OCI-LY1 (cell line): ENCODE measurements around the gene SMCO3.

Experiments
- H2AFZ ChIP-seq: fragments of 200-600 bp; sonication (generic), shearing (Covaris generic); 2 replicates; pipeline ENCODE4 v1.6.0; 2014; ENCODE audit warnings: antibody characterized with exemption, mild to moderate bottlenecking, low read length
- H3F3A ChIP-seq: fragments of 200-600 bp; sonication (generic), shearing (Covaris generic); 2 replicates; pipeline ENCODE4 v1.6.0; 2014; ENCODE audit warnings: mild to moderate bottlenecking, antibody characterized with exemption, low read length, moderate library complexity; ENCODE audit not compliant: insufficient read depth
- H3K27ac ChIP-seq: fragments of 200-600 bp; sonication (generic); 2 replicates; pipeline ENCODE4 v1.5.1; 2014; ENCODE audit warnings: low read length, mixed run types, mild to moderate bottlenecking, low read depth; ENCODE audit not compliant: poor library complexity, severe bottlenecking
- H3K27me3 ChIP-seq: fragments of 200-600 bp; sonication (generic); 2 replicates; pipeline ENCODE4 v1.6.0; 2014; ENCODE audit warnings: antibody characterized with exemption, mild to moderate bottlenecking, low read length, moderate library complexity; ENCODE audit not compliant: insufficient read depth
- H3K36me3 ChIP-seq: fragments of 200-600 bp; sonication (generic); 2 replicates; pipeline ENCODE4 v1.6.1; 2014; ENCODE audit warnings: mild to moderate bottlenecking, antibody characterized with exemption, low read length, moderate library complexity, mixed read lengths; ENCODE audit not compliant: insufficient read depth
- H3K4me1 ChIP-seq: fragments of 200-600 bp; sonication (generic); 2 replicates; pipeline ENCODE4 v1.5.1; 2014; ENCODE audit warnings: mild to moderate bottlenecking, low read length, moderate library complexity; ENCODE audit not compliant: insufficient read depth, severe bottlenecking
- H3K4me2 ChIP-seq: fragments of 200-600 bp; sonication (generic), shearing (Covaris generic); 2 replicates; pipeline ENCODE4 v1.6.1; 2014; ENCODE audit warnings: low read length
- H3K4me3 ChIP-seq: fragments of 200-600 bp; sonication (generic); 2 replicates; pipeline ENCODE4 v1.5.1; 2014; ENCODE audit warnings: low read length, low read depth, mild to moderate bottlenecking, mixed read lengths; ENCODE audit not compliant: poor library complexity, severe bottlenecking
- H3K79me2 ChIP-seq: fragments of 200-600 bp; shearing (Covaris generic); 2 replicates; pipeline ENCODE4 v1.6.1; 2016; ENCODE audit warnings: mixed run types, low read length, mixed read lengths; ENCODE audit not compliant: insufficient read depth
- H3K9ac ChIP-seq: fragments of 200-600 bp; sonication (generic), shearing (Covaris generic); 2 replicates; pipeline ENCODE4 v1.6.1; 2014; ENCODE audit warnings: mild to moderate bottlenecking, low read length, mixed read lengths
- H3K9me2 ChIP-seq: fragments of 200-600 bp; sonication (generic), shearing (Covaris generic); 2 replicates; pipeline ENCODE4 v1.6.1; 2014; ENCODE audit warnings: low read depth, mild to moderate bottlenecking, low read length, mixed read lengths
- H3K9me3 ChIP-seq: fragments of 200-600 bp; shearing (Covaris generic); 2 replicates; pipeline ENCODE4 v1.6.1; 2014; ENCODE audit warnings: low read length, mixed read lengths
- H4K20me1 ChIP-seq: fragments of 200-600 bp; sonication (generic), shearing (Covaris generic); 2 replicates; pipeline ENCODE4 v1.6.0; 2016; ENCODE audit warnings: mild to moderate bottlenecking, low read length; ENCODE audit not compliant: insufficient read depth
- CTCF ChIP-seq: fragments of 200-600 bp; sonication (generic), shearing (Covaris generic); IDR thresholded peaks from 2 replicates; pipeline ENCODE4 v1.5.1; 2017; ENCODE audit warnings: mild to moderate bottlenecking, antibody characterized with exemption, low read length, moderate library complexity, mixed read lengths
- EZH2 ChIP-seq: fragments of 200-600 bp; sonication (generic), shearing (Covaris generic); IDR thresholded peaks from 2 replicates; pipeline ENCODE4 v1.8.0; 2017; ENCODE audit warnings: borderline replicate concordance, mixed run types, mild to moderate bottlenecking, antibody characterized with exemption, low read length, moderate library complexity, mixed read lengths

SMCO3 gene

GRCh38 chr12:14771651-14772137, 42.3 kb downstream of the SMCO3 start:
- no peaks in the 10 kb centered on the region for H3K9me3 ChIP-seq
- no peaks in the 10 kb centered on the region for H3K79me2 ChIP-seq
- no peaks in the 10 kb centered on the region for H3K27me3 ChIP-seq
- 0 out of 2 replicates have a peak overlapping the region, but pooled peaks have one; percentile 70 for H2AFZ ChIP-seq
- TF ChIP-seq CTCF (no peak), EZH2 (no peak)
- H3K9me2 ChIP-seq, result no peaks in the 10 kb centered on the region
- H3K4me1 ChIP-seq, result peaks cover 53% of the 10 kb centered on the region
- no peaks in the 10 kb centered on the region for H4K20me1 ChIP-seq
- H3K4me2 ChIP-seq, result peak overlapping the region; percentile 68
- peak overlapping the region; percentile 72 for H3K4me3 ChIP-seq
- H3F3A ChIP-seq, result 0 out of 2 replicates have a peak, but pooled peaks cover 9% of the 10 kb centered on the region
- H3K27ac ChIP-seq, result peak overlapping the region; percentile 96
- peaks cover 23% of the 10 kb centered on the region for H3K36me3 ChIP-seq
- H3K9ac ChIP-seq, result peak overlapping the region; percentile 86

- H3K4me1 ChIP-seq, result peaks cover 44% of the 10 kb centered on the region
- peak overlapping the region; percentile 68 for H3K4me2 ChIP-seq
- no peaks in the 10 kb centered on the region for H3K79me2 ChIP-seq
- H3K9me3 ChIP-seq, result no peaks in the 10 kb centered on the region
- no peaks in the 10 kb centered on the region for H3K9me2 ChIP-seq
- H4K20me1 ChIP-seq, result no peaks in the 10 kb centered on the region
- H3K27me3 ChIP-seq, result no peaks in the 10 kb centered on the region
- H3K27ac ChIP-seq, result peak overlapping the region; percentile 96
- H3F3A ChIP-seq, result 0 out of 2 replicates have a peak, but pooled peaks cover 9% of the 10 kb centered on the region
- peaks cover 32% of the 10 kb centered on the region for H3K36me3 ChIP-seq
- no peak overlapping the region for H2AFZ ChIP-seq
- H3K4me3 ChIP-seq, result peak overlapping the region; percentile 72
- no peak for TF ChIP-seq EZH2
- no peak; the same call in 1 of the 2 replicates for TF ChIP-seq CTCF
- peak overlapping the region; percentile 86 for H3K9ac ChIP-seq
Measured at GRCh38 chr12:14770496-14771461, 43.2 kb downstream of the SMCO3 start.

GRCh38 chr12:14769969-14770495, 44.0 kb downstream of the SMCO3 start:
- H3K36me3 ChIP-seq, result peaks cover 40% of the 10 kb centered on the region
- H4K20me1 ChIP-seq, result no peaks in the 10 kb centered on the region
- H3K9me2 ChIP-seq, result no peaks in the 10 kb centered on the region
- peak overlapping the region; percentile 72 for H3K4me3 ChIP-seq
- H3K9ac ChIP-seq, result peak overlapping the region; percentile 86
- H3K4me1 ChIP-seq, result peaks cover 37% of the 10 kb centered on the region
- H3K27me3 ChIP-seq, result no peaks in the 10 kb centered on the region
- no peaks in the 10 kb centered on the region for H3K79me2 ChIP-seq
- 0 out of 2 replicates have a peak, but pooled peaks cover 9% of the 10 kb centered on the region for H3F3A ChIP-seq
- H2AFZ ChIP-seq, result no peak overlapping the region
- H3K27ac ChIP-seq, result peak overlapping the region; percentile 96
- peaks cover 4% of the 10 kb centered on the region; the same call in 1 of the 2 replicates for H3K9me3 ChIP-seq
- H3K4me2 ChIP-seq, result peak overlapping the region; percentile 68
- no peak for TF ChIP-seq EZH2
- TF ChIP-seq CTCF, result peak; percentile 70
